Transverse colon (tissue), 4 donors: ENCODE results near the gene GID8. TPM values are rescaled to one million over a fixed set of nuclear protein-coding genes. Genes with fewer than 3 reads are reported as not detected.

Experiments
- DNase-seq: peaks from one replicate; pipeline ENCODE4 v3.0.0-alpha.2; 2019
- H3K27ac ChIP-seq, 4 donors: fragments of 200-600 bp; sonication (generic); 2 replicates each; pipeline ENCODE4 v1.5.1; 2016 to 2018; ENCODE audit warnings: inconsistent platforms in 4 of 4
- H3K27me3 ChIP-seq: fragments of 200-600 bp; sonication (generic); 2 replicates; pipeline ENCODE4 v1.5.1; 2017; ENCODE audit warnings: inconsistent platforms
- H3K36me3 ChIP-seq, 4 donors: fragments of 200-600 bp; sonication (generic); 2 replicates each; pipeline ENCODE4 v1.5.1; 2017 to 2019; ENCODE audit warnings: inconsistent platforms in 4 of 4
- H3K4me1 ChIP-seq, 4 donors: fragments of 200-600 bp; sonication (generic); 2 replicates each; pipeline ENCODE4 v1.5.1; 2017 to 2020; ENCODE audit warnings: inconsistent platforms in 4 of 4
- H3K4me3 ChIP-seq, 4 donors: fragments of 200-600 bp; sonication (generic); 1 replicate in 1 of 4; 2 replicates in 3 of 4; pipeline versions ENCODE4 v1.5.1 to v1.6.1; 2017 to 2019; ENCODE audit warnings: inconsistent platforms in 4 of 4
- H3K9me3 ChIP-seq, 2 donors: fragments of 200-600 bp; sonication (generic); 2 replicates each; pipeline ENCODE4 v1.5.1; 2017 to 2019; ENCODE audit warnings: inconsistent platforms in 2 of 2
- EP300 ChIP-seq: sonication (generic); formaldehyde crosslinking; IDR thresholded peaks from one replicate; pipeline ENCODE4 v1.6.1; 2017; ENCODE audit warnings: antibody characterized with exemption, low read depth
- POLR2A ChIP-seq: fragments of 450-650 bp; IDR thresholded peaks from one replicate; pipeline ENCODE4 v1.6.1; 2016; ENCODE audit warnings: antibody characterized with exemption, mild to moderate bottlenecking, moderate library complexity
- POLR2AphosphoS5 ChIP-seq, 3 donors: sonication (generic); formaldehyde crosslinking; IDR thresholded peaks; one replicate each; pipeline ENCODE4 v1.6.1; 2016; ENCODE audit warnings: antibody characterized with exemption in 3 of 3
- WGBS, 2 donors: methylation state at CpG; one replicate each; pipeline ENCODE4 v1.1.5; 2018; ENCODE audit warnings: low coverage in 1 of 2; 5-methylcytosine and 5-hydroxymethylcytosine counted together
- in situ Hi-C, 4 donors: fragments of 200-750 bp; cut with MboI; loops; one replicate each; pipeline versions ENCODE4 v1.15.0 to v1.15.1; 2017; ENCODE audit warnings: low sequenced_read_pairs in 3 of 4, low pct_ligation_motif_present in 1 of 4, low pct_unique_long_range_greater_than_20kb in 1 of 4
- intact Hi-C: fragments of 100-400 bp; cut with DNase I; formaldehyde crosslinking; loops from one replicate; pipeline ENCODE4 v1.15.1; 2023; ENCODE audit warnings: low total_unique reads
- total RNA-seq, 4 donors: library from RNA; depleted of rRNA; stranded (reverse); fragments of >200 nt; gene quantifications; one replicate each; pipeline ENCODE4 v1.1.0, GENCODE V29; 2016
- TF ChIP-seq, protein P1 (sequence below), 5 experiments: fragments of 200-600 bp in 3 of 5; fragments of 450-650 bp in 2 of 5; sonication (generic) in 3 of 5; IDR thresholded peaks; 1 replicate in 2 of 5; 2 replicates in 3 of 5; pipeline ENCODE4 v1.5.1; 2016 to 2017; ENCODE audit warnings: antibody characterized with exemption in 5 of 5, inconsistent platforms in 3 of 5, mild to moderate bottlenecking in 2 of 5, moderate library complexity in 1 of 5

The GID8 gene
- total RNA-seq, 4 donors from 2014 or later: 29.5 to 34.1 (median 31.7) TPM

DNA sequence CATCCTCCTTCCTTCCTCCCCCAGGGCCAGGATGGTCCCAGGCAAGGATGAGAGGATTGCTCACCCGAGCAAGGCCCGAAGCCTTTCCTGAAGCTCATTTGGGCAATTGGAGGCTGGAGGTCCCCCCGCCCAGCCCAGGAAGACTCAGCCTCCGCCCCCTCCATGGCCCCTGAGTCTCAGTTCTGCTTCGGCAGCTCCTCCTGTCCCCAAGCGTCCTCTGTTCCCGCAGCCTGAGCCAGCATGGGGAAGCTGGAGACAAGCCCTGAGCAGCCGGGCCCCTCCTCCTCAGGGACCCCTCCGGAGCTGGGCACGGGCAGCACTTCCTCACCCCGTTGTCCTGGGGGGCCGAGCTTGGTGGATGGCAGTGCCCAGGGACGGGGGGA is 40.6 kb downstream of the GID8 start:
- in situ Hi-C loops: no loop called here
- no peak for DNase-seq
- Histone ChIP-seq H3K36me3 (no peaks in the 10 kb centered on the region), H3K4me3 (no peak overlapping the region), H3K27me3 (peaks cover 99% of the 10 kb centered on the region), H3K4me1 (peaks cover 0 to 3% (median 0%) of the 10 kb centered on the region in 4 donors), H3K27ac (no peak overlapping the region), H3K9me3 (no peaks in the 10 kb centered on the region)
- 69% methylated on average over 12 of the region's 13 CpGs; no CpG with 5 or more reads in 1 of the 2 donors for WGBS, 2 donors
- TF ChIP-seq POLR2AphosphoS5 (IDR thresholded peaks at IDR 0.05) (no peak), POLR2A (no peak), EP300 (no peak)
- TF ChIP-seq, protein P1, sequence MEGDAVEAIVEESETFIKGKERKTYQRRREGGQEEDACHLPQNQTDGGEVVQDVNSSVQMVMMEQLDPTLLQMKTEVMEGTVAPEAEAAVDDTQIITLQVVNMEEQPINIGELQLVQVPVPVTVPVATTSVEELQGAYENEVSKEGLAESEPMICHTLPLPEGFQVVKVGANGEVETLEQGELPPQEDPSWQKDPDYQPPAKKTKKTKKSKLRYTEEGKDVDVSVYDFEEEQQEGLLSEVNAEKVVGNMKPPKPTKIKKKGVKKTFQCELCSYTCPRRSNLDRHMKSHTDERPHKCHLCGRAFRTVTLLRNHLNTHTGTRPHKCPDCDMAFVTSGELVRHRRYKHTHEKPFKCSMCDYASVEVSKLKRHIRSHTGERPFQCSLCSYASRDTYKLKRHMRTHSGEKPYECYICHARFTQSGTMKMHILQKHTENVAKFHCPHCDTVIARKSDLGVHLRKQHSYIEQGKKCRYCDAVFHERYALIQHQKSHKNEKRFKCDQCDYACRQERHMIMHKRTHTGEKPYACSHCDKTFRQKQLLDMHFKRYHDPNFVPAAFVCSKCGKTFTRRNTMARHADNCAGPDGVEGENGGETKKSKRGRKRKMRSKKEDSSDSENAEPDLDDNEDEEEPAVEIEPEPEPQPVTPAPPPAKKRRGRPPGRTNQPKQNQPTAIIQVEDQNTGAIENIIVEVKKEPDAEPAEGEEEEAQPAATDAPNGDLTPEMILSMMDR (IDR thresholded peaks at IDR 0.05): no peak
- intact Hi-C loops: no loop called here

DNA sequence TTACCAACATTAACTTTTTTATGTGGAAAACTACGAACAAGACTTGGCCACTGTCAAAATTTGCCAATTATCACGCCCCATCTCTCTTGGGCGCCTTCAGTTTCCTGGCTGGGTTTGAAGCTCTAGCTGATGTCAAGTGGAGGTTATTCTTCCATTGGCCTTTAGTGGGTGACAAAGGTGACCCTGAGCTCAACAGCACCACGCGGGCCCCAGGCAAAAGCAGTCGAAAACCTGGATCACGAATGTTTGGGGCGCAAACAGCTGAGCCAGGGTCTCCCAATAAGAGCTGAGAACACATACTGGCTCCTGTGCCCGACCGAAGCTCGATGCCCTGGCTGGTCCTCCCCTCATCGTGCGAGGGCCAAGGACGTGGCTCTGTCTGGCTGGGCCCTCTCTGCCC is 41.4 kb downstream of the GID8 start:
- DNase-seq: no peak
- 79 to 80% methylated on average over 2 to 11 of the region's 14 CpGs for WGBS, 2 donors
- Histone ChIP-seq H3K27me3 (peaks cover 98% of the 10 kb centered on the region), H3K36me3 (no peaks in the 10 kb centered on the region), H3K9me3 (no peaks in the 10 kb centered on the region), H3K27ac (no peak overlapping the region), H3K4me1 (peaks cover 0 to 3% (median 0%) of the 10 kb centered on the region in 4 donors), H3K4me3 (no peak overlapping the region)
- intact Hi-C loops: no loop called here
- in situ Hi-C loops: no loop called here
- TF ChIP-seq, protein P1 (IDR thresholded peaks at IDR 0.05): no peak

DNA sequence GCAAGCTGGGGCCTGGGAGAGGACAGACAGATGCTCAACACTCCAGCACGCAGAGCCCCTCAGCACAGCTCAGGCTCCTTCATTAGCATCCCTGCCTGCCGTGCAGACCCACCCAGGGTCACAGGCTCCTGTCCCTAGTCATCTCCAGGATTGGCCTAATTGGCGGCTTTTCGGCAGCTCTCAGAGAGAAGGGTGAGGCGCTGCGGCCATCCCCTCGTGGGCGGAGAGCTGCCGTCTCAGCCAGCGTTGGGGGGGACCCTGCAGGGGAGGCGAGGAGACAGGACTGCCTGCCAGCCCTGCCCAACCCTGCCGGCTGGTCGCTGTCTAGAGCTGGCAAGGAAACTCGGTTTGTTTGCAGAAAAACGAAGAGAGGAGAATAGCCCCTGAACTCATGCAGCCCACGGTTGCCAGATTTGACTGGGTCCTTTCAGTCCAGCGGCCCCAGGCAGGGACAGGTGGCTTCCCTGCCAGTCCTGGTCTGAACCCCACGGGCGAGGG is 42.0 kb downstream of the GID8 start:
- no peaks in the 10 kb centered on the region for H3K36me3 ChIP-seq
- intact Hi-C loops (no loop called here), in situ Hi-C loops (no loop called here)
- H3K27me3 ChIP-seq: peaks cover 95% of the 10 kb centered on the region
- no peak for DNase-seq
- no peaks in the 10 kb centered on the region for H3K9me3 ChIP-seq
- peaks cover 0 to 3% (median 0%) of the 10 kb centered on the region in 4 donors for H3K4me1 ChIP-seq
- H3K27ac ChIP-seq: no peak overlapping the region
- H3K4me3 ChIP-seq: no peak overlapping the region
- TF ChIP-seq EP300 (no peak), POLR2AphosphoS5 (IDR thresholded peaks at IDR 0.05) (no peak), POLR2A (no peak)
- TF ChIP-seq, protein P1 (IDR thresholded peaks at IDR 0.05): no peak
- 12% methylated on average over 18 of the region's 19 CpGs; no CpG with 5 or more reads in 1 of the 2 donors for WGBS, 2 donors

DNA sequence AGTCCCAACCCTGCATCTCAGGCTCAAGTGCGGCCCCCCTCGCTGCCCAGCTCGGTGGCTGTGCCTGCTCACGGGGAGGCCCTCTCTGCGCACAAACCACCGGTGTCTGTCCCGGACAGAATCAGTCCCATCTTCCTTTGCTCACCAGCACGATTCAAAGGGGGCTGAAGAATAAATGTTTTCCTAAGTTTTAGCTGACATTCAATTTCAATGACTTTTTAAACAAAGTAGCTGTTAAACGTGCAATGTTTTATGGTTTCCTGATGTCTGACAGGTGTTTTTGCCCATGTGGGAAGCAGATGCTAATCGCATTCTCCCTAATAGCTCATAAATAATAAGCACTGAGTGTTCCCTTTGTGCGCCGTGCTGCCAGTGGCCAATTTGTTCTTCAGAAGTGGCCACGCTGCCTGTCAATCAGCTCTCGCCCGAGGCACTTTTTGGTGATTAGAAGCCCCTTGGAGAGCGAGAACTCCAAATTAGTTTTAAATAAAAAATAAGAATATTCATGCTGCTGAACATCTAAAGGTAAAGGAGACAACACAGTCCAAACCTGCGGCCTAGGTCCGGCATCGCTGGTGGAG is 42.5 kb downstream of the GID8 start:
- Histone ChIP-seq H3K27ac (no peak overlapping the region), H3K27me3 (peaks cover 95% of the 10 kb centered on the region), H3K4me3 (no peak overlapping the region), H3K9me3 (no peaks in the 10 kb centered on the region), H3K4me1 (peaks cover 0 to 3% (median 0%) of the 10 kb centered on the region in 4 donors), H3K36me3 (no peaks in the 10 kb centered on the region)
- WGBS, 2 donors: 49 to 73% methylated on average over 8 to 19 of the region's 19 CpGs
- in situ Hi-C loops: no loop called here
- no peak for DNase-seq
- intact Hi-C loops: no loop called here
- no peak for TF ChIP-seq POLR2A
- no peak for TF ChIP-seq EP300
- no peak for TF ChIP-seq POLR2AphosphoS5 (IDR thresholded peaks at IDR 0.05)
- TF ChIP-seq, protein P1 (IDR thresholded peaks at IDR 0.05): no peak
